ENCODE results near the gene PTCH1. TPM values are rescaled to one million over a fixed set of nuclear protein-coding genes. Genes with fewer than 3 reads are reported as not detected.

PTCH1 gene
- total and polyA plus RNA-seq, 10 of the 15 experiments (the other 5 are each of a cell fraction or from before 2014, with no cell fraction given) = 0.16 to 6.1 (median 2.6) TPM

DNA sequence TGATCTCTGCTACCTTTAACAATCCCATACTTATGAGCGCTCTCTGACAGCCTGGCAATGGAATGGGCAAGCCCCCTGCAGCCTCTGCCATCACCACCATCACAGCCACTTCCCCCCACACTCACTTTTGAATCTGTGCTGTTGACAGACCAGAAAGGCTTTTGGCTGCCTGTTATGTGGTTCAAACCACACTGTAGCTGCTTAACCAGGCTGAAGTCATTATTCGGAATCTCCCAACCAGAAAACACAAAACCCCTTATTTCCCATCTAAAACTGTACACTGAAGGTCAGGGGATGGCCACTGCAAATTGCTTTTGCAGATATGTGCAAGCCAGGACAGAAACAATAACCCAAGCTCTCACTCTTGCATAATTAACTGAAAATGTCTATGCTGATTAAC lies 35.8 kb downstream of the PTCH1 start (continued):
- TF ChIP-seq IKZF1 (conservative IDR thresholded peaks at IDR 0.05) (peak; percentile 77), RAD21 (IDR thresholded peaks at IDR 0.05; ENCODE audit: insufficient read depth, low read depth, low read length) (no peak), IKZF2 (IDR thresholded peaks at IDR 0.05) (peak in 1 of 2 experiments; percentile 73), CBFB (IDR thresholded peaks at IDR 0.05; ENCODE audit: low read depth) (peak; percentile 58; the same call in 1 of the 2 replicates), CHD2 (IDR thresholded peaks at IDR 0.05; ENCODE audit: borderline replicate concordance, low read depth, low read length) (0 out of 2 replicates have a peak, but pooled peaks have one; percentile 8), JUNB (IDR thresholded peaks at IDR 0.05) (0 out of 2 replicates have a peak, but pooled peaks have one; percentile 34), EED (IDR thresholded peaks at IDR 0.05; ENCODE audit: low read depth) (0 out of 2 replicates have a peak, but pooled peaks have one; percentile 16), BHLHE40 (IDR thresholded peaks at IDR 0.05; ENCODE audit: borderline replicate concordance in 1 of 2, low read depth in 2 of 2, low read length in 1 of 2) (peak; percentile 35 to 61; a peak in 3 of 4 replicates), MXI1 (IDR thresholded peaks at IDR 0.05; ENCODE audit: low read depth, low read length) (no peak), KDM1A (IDR thresholded peaks at IDR 0.05; ENCODE audit: borderline replicate concordance) (no peak), TCF3 (IDR thresholded peaks at IDR 0.05; ENCODE audit: borderline replicate concordance, insufficient read depth, low read depth, low read length) (no peak), SMARCA5 (IDR thresholded peaks at IDR 0.05) (no peak), YBX1 (IDR thresholded peaks at IDR 0.05) (no peak), PAX8 (IDR thresholded peaks at IDR 0.05) (no peak), EP300 (IDR thresholded peaks at IDR 0.05; ENCODE audit: borderline replicate concordance in 1 of 2, control insufficient read depth in 1 of 2, low read depth in 2 of 2, low read length in 2 of 2) (peak; percentile 44 to 68; a peak in 2 of 4 replicates), NBN (IDR thresholded peaks at IDR 0.05) (peak; percentile 65), SIN3A (IDR thresholded peaks at IDR 0.05; ENCODE audit: low read depth, low read length) (no peak), YY1 (IDR thresholded peaks at IDR 0.05; ENCODE audit: low read depth, low read length) (no peak)
- TF ChIP-seq, protein P1, sequence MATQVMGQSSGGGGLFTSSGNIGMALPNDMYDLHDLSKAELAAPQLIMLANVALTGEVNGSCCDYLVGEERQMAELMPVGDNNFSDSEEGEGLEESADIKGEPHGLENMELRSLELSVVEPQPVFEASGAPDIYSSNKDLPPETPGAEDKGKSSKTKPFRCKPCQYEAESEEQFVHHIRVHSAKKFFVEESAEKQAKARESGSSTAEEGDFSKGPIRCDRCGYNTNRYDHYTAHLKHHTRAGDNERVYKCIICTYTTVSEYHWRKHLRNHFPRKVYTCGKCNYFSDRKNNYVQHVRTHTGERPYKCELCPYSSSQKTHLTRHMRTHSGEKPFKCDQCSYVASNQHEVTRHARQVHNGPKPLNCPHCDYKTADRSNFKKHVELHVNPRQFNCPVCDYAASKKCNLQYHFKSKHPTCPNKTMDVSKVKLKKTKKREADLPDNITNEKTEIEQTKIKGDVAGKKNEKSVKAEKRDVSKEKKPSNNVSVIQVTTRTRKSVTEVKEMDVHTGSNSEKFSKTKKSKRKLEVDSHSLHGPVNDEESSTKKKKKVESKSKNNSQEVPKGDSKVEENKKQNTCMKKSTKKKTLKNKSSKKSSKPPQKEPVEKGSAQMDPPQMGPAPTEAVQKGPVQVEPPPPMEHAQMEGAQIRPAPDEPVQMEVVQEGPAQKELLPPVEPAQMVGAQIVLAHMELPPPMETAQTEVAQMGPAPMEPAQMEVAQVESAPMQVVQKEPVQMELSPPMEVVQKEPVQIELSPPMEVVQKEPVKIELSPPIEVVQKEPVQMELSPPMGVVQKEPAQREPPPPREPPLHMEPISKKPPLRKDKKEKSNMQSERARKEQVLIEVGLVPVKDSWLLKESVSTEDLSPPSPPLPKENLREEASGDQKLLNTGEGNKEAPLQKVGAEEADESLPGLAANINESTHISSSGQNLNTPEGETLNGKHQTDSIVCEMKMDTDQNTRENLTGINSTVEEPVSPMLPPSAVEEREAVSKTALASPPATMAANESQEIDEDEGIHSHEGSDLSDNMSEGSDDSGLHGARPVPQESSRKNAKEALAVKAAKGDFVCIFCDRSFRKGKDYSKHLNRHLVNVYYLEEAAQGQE (IDR thresholded peaks at IDR 0.05; ENCODE audit: low read depth, low read length) = no peak
- TF ChIP-seq, protein P2, sequence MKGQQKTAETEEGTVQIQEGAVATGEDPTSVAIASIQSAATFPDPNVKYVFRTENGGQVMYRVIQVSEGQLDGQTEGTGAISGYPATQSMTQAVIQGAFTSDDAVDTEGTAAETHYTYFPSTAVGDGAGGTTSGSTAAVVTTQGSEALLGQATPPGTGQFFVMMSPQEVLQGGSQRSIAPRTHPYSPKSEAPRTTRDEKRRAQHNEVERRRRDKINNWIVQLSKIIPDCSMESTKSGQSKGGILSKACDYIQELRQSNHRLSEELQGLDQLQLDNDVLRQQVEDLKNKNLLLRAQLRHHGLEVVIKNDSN (IDR thresholded peaks at IDR 0.05; ENCODE audit: borderline replicate concordance, extremely low read length, insufficient read depth, low read depth, low read length) = no peak
- TF ChIP-seq, protein P3, sequence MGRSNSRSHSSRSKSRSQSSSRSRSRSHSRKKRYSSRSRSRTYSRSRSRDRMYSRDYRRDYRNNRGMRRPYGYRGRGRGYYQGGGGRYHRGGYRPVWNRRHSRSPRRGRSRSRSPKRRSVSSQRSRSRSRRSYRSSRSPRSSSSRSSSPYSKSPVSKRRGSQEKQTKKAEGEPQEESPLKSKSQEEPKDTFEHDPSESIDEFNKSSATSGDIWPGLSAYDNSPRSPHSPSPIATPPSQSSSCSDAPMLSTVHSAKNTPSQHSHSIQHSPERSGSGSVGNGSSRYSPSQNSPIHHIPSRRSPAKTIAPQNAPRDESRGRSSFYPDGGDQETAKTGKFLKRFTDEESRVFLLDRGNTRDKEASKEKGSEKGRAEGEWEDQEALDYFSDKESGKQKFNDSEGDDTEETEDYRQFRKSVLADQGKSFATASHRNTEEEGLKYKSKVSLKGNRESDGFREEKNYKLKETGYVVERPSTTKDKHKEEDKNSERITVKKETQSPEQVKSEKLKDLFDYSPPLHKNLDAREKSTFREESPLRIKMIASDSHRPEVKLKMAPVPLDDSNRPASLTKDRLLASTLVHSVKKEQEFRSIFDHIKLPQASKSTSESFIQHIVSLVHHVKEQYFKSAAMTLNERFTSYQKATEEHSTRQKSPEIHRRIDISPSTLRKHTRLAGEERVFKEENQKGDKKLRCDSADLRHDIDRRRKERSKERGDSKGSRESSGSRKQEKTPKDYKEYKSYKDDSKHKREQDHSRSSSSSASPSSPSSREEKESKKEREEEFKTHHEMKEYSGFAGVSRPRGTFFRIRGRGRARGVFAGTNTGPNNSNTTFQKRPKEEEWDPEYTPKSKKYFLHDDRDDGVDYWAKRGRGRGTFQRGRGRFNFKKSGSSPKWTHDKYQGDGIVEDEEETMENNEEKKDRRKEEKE (IDR thresholded peaks at IDR 0.05) = no peak
- TF ChIP-seq, protein P4, sequence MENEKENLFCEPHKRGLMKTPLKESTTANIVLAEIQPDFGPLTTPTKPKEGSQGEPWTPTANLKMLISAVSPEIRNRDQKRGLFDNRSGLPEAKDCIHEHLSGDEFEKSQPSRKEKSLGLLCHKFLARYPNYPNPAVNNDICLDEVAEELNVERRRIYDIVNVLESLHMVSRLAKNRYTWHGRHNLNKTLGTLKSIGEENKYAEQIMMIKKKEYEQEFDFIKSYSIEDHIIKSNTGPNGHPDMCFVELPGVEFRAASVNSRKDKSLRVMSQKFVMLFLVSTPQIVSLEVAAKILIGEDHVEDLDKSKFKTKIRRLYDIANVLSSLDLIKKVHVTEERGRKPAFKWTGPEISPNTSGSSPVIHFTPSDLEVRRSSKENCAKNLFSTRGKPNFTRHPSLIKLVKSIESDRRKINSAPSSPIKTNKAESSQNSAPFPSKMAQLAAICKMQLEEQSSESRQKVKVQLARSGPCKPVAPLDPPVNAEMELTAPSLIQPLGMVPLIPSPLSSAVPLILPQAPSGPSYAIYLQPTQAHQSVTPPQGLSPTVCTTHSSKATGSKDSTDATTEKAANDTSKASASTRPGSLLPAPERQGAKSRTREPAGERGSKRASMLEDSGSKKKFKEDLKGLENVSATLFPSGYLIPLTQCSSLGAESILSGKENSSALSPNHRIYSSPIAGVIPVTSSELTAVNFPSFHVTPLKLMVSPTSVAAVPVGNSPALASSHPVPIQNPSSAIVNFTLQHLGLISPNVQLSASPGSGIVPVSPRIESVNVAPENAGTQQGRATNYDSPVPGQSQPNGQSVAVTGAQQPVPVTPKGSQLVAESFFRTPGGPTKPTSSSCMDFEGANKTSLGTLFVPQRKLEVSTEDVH (IDR thresholded peaks at IDR 0.05; ENCODE audit: low read depth, partially characterized antibody) = no peak

Data from GM12878 (cell line).